Measurements from ENCODE around the gene SOWAHA. TPM values are rescaled to one million over a fixed set of nuclear protein-coding genes. Genes with fewer than 3 reads are reported as not detected.
"Not testable (repeated sequence)": the region's sequence is repeated elsewhere in the genome, so short reads cannot be mapped to it uniquely, and the experiment has no call there.

The SOWAHA gene
- total RNA-seq, 2 donors from 2014 or later, result not detected

DNA sequence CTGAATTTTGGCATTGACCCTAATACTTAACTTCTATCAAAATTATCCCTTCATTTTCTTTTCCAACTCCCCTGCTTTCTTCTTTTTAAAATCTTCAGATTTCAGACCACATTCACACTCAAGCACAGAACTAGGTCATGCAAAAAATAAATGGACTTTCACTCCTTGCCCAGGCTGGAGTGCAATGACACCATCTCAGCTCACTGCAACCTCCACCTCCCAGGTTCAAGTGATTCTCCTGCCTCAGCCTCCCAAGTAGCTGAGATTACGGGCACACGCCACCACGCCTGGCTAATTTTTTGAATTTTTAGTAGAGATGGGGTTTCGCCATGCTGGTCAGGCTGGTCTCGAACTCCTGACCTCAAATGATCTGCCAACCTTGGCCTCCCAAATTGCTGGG is 41.9 kb downstream of the SOWAHA start:
- not testable (repeated sequence) for H3K36me3 Mint-ChIP-seq (ENCODE audit: low read depth); ATAC-seq (replicated peaks); H3K27ac Mint-ChIP-seq; H3K4me1 Mint-ChIP-seq; H3K9me3 Mint-ChIP-seq; H3K4me3 Mint-ChIP-seq; H3K27me3 Mint-ChIP-seq

DNA sequence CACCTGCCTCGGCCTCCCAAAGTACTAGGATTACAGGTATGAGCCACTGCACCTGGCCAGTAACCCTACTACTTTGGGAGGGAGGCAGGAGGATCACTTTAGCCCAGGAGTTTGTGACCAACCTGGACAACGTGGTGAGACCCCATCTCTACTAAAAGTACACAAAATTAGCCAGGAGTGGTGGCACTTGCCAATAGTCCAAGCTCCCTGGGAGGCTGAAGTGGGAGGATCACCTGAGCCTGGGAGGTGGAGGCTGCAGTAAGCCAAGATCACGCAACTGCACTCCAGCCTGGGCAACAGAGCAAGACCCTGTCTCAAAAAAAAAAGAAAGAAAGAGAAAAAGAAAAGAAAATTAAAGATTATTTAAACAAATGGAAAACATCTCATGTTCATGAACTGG is 42.9 kb downstream of the SOWAHA start:
- H3K36me3 Mint-ChIP-seq (ENCODE audit: low read depth), result no peaks in the 10 kb centered on the region
- no peaks in the 10 kb centered on the region for H3K9me3 Mint-ChIP-seq
- H3K4me1 Mint-ChIP-seq, result no peaks in the 10 kb centered on the region
- no peak overlapping the region for H3K4me3 Mint-ChIP-seq
- H3K27ac Mint-ChIP-seq, result no peak overlapping the region
- ATAC-seq (replicated peaks), result no peak
- peaks cover 4% of the 10 kb centered on the region for H3K27me3 Mint-ChIP-seq

DNA sequence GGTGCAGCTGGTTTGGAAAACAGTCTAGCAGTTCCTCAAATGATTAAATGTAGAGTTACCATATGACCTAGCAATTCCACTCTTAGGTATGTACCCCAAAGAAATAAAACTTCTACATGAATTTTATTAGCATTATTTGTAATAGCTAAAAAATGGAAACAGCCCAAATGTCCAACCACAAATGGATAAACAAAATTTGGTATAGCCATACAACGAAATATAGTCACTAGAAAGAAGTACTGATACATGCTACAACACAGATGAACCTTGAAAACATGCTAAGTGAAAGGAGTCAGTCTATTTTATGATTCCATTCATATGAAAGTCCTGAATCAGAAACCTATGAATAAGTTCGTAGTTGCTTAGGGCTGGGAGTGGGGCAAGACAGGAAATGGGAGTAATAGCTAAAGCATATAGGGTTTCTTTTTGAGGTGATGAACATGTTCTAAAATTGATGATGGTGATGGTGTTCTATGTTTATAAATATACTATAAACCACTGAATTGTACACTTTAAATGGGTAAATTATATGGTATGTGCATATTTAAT is 46.9 kb downstream of the SOWAHA start:
- Mint-ChIP-seq H3K27ac (no peak overlapping the region), H3K36me3 (ENCODE audit: low read depth) (no peaks in the 10 kb centered on the region), H3K4me1 (no peaks in the 10 kb centered on the region), H3K9me3 (no peaks in the 10 kb centered on the region), H3K4me3 (no peak overlapping the region), H3K27me3 (peaks cover 4% of the 10 kb centered on the region)
- peak; percentile 63 for ATAC-seq (replicated peaks)

DNA sequence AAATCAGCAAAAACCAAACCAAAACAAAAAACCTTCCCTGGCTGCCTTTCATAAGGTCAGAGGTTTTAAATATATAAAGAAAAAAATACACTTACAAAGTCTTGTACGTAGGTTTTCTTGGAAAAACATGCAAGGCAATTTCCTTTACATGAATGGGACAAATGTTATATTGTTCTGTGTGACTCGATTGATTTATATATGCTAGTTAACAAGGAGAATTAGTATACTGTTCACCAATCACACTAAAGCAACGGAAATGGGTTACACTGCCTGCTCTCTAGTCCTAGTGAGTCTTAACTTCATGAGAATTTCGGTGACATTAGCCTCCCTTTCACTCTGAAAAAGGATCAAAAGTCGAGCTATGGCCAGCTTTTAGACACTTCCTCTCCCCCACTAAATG is 47.6 kb downstream of the SOWAHA start:
- no peaks in the 10 kb centered on the region for H3K36me3 Mint-ChIP-seq (ENCODE audit: low read depth)
- peaks cover 4% of the 10 kb centered on the region for H3K27me3 Mint-ChIP-seq
- no peak for ATAC-seq (replicated peaks)
- H3K4me3 Mint-ChIP-seq, result no peak overlapping the region
- no peaks in the 10 kb centered on the region for H3K4me1 Mint-ChIP-seq
- H3K27ac Mint-ChIP-seq, result no peak overlapping the region
- H3K9me3 Mint-ChIP-seq, result no peaks in the 10 kb centered on the region

DNA sequence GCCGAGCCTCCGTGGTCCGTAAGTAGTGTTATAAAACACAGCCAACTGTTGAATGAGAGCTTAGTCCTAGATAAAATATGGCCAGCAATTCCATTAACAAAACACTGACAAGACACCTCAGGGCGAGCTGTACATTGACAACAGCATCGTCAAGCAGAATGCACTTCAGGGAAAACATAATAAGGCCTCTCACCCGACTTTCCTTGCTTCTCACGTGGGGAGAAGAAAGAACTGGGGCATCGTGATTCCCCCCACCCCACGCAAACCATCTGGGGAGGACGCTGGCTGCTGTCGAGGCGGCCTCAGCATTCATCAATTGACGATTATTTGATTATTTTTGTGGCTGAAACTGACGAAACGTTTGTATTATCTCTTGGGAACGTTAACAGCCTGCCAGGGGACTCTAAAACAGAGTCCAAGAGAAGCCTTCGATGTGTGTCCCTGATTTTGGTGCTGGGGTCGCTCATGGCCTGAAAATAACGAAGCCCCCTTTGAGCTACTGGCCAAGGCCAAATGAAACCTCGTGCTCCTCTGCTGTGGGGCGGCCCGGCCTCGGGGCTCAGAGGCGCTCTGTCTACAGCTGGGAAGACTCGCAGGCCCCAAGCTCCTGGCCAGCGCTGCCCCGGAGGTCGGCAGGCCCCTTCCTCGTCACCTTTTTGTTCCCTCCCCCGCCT is 52.7 kb downstream of the SOWAHA start:
- Mint-ChIP-seq H3K4me1 (peaks cover 11% of the 10 kb centered on the region), H3K4me3 (peak overlapping the region; percentile 100), H3K9me3 (no peaks in the 10 kb centered on the region), H3K36me3 (ENCODE audit: low read depth) (peaks cover 43% of the 10 kb centered on the region), H3K27ac (peak overlapping the region; percentile 100), H3K27me3 (no peaks in the 10 kb centered on the region)
- peak; percentile 40 for ATAC-seq (replicated peaks)

Other genes starting within 250 kb of the SOWAHA start
- 1 to 10 TPM; 2.4 to 4.3 TPM for gene IL13, start 155.1 kb upstream of the SOWAHA start, total RNA-seq
- not detected for gene IL4, start 139.3 kb upstream of the SOWAHA start, total RNA-seq
- 10 to 100 TPM in 1 of 2 donors, 1 to 10 TPM in 1; 8.3 to 13.9 TPM for gene KIF3A, start 75.8 kb upstream of the SOWAHA start, total RNA-seq
- gene CCNI2, start 65.9 kb upstream of the SOWAHA start, total RNA-seq, result 1 to 10 TPM; 1.2 to 3.3 TPM
- gene SEPTIN8, start 36.1 kb upstream of the SOWAHA start, total RNA-seq, result 10 to 100 TPM; 13.6 to 14.7 TPM
- 1 to 10 TPM in 1 of 2 donors, under 1 TPM in 1; 0.54 to 3.4 TPM for gene SHROOM1, start 17.3 kb downstream of the SOWAHA start, total RNA-seq
- under 1 TPM; 0.26 to 0.69 TPM for gene GDF9, start 53.2 kb downstream of the SOWAHA start, total RNA-seq
- gene UQCRQ, start 53.3 kb downstream of the SOWAHA start, total RNA-seq, result 100 to 1,000 TPM; 219 to 408 TPM
- gene LEAP2, start 60.4 kb downstream of the SOWAHA start, total RNA-seq, result 1 to 10 TPM; 1.8 to 2.9 TPM
- gene AFF4, start 150.3 kb downstream of the SOWAHA start, total RNA-seq, result 10 to 100 TPM; 33.3 to 72.3 TPM
- gene ZCCHC10, start 213.2 kb downstream of the SOWAHA start, total RNA-seq, result 10 to 100 TPM; 19.4 to 23.3 TPM
- 100 to 1,000 TPM in 1 of 2 donors, 10 to 100 TPM in 1; 95.5 to 190 TPM for gene HSPA4, start 238.7 kb downstream of the SOWAHA start, total RNA-seq